Effector memory CD8-positive, alpha-beta T cell (primary cell): ENCODE data around the gene ANKRD2.
"Not testable (repeated sequence)": the region's sequence is repeated elsewhere in the genome, so short reads cannot be mapped to it uniquely, and the experiment has no call there.

ENCODE experiments used
- ATAC-seq: fragments of 150-1000 bp; cut with Tn5 transposase; replicated peaks from 2 replicates; pipeline ENCODE4 v1.10.0; 2021; ENCODE audit warnings: mild to moderate bottlenecking, moderate library complexity
- DNase-seq, 3 experiments: peaks; one replicate each; pipeline ENCODE4 v3.0.0; 2021
- H3K27ac Mint-ChIP-seq, 2 donors: one replicate each; pipeline ENCODE4 v1.8.0; 2022; ENCODE audit warnings: mild to moderate bottlenecking in 2 of 2, mixed read lengths in 2 of 2, moderate library complexity in 2 of 2
- H3K27me3 Mint-ChIP-seq, 2 donors: one replicate each; pipeline ENCODE4 v1.8.0; 2022; ENCODE audit warnings: mixed read lengths in 2 of 2
- H3K36me3 Mint-ChIP-seq: one replicate; pipeline ENCODE4 v1.8.0; 2022; ENCODE audit warnings: mild to moderate bottlenecking, moderate library complexity, mixed read lengths; ENCODE audit not compliant: insufficient read depth
- H3K4me1 Mint-ChIP-seq, 2 donors: one replicate each; pipeline ENCODE4 v1.8.0; 2022; ENCODE audit warnings: low read depth in 2 of 2, mixed read lengths in 2 of 2
- H3K4me3 Mint-ChIP-seq, 2 donors: one replicate each; pipeline ENCODE4 v1.8.0; 2022; ENCODE audit warnings: mild to moderate bottlenecking in 2 of 2, mixed read lengths in 2 of 2, moderate library complexity in 2 of 2
- H3K9me3 Mint-ChIP-seq, 2 donors: one replicate each; pipeline ENCODE4 v1.8.0; 2022; ENCODE audit warnings: mixed read lengths in 2 of 2

ANKRD2 gene

GRCh38 chr10:97571622-97572021 lies 957 bp upstream of the ANKRD2 start:
- no peak for ATAC-seq
- H3K4me1 Mint-ChIP-seq, result no peaks in the 10 kb centered on the region
- no peak for DNase-seq
- no peak overlapping the region for H3K4me3 Mint-ChIP-seq
- no peak overlapping the region for H3K27ac Mint-ChIP-seq
- H3K27me3 Mint-ChIP-seq, result no peaks in the 10 kb centered on the region
- H3K9me3 Mint-ChIP-seq, result no peaks in the 10 kb centered on the region
- H3K36me3 Mint-ChIP-seq, result peaks cover 3% of the 10 kb centered on the region

GRCh38 chr10:97573021-97573420 lies 442 bp downstream of the ANKRD2 start:
- Mint-ChIP-seq H3K27ac (peak overlapping the region in 1 of 2 donors; percentile 64), H3K9me3 (no peaks in the 10 kb centered on the region), H3K4me3 (no peak overlapping the region), H3K4me1 (no peaks in the 10 kb centered on the region), H3K36me3 (no peaks in the 10 kb centered on the region), H3K27me3 (no peaks in the 10 kb centered on the region)
- ATAC-seq (no peak), DNase-seq (no peak)

- H3K9me3 Mint-ChIP-seq, result no peaks in the 10 kb centered on the region
- ATAC-seq, result no peak
- no peak for DNase-seq
- H3K4me1 Mint-ChIP-seq, result no peaks in the 10 kb centered on the region
- no peak overlapping the region for H3K27ac Mint-ChIP-seq
- no peaks in the 10 kb centered on the region for H3K27me3 Mint-ChIP-seq
- no peaks in the 10 kb centered on the region for H3K36me3 Mint-ChIP-seq
- H3K4me3 Mint-ChIP-seq, result no peak overlapping the region
Measured at GRCh38 chr10:97573672-97574071, 1.1 kb downstream of the ANKRD2 start.

GRCh38 chr10:97574374-97575126 lies 2.0 kb downstream of the ANKRD2 start:
- no peak overlapping the region for H3K27ac Mint-ChIP-seq
- H3K36me3 Mint-ChIP-seq, result no peaks in the 10 kb centered on the region
- DNase-seq (no peak), ATAC-seq (no peak)
- no peaks in the 10 kb centered on the region for H3K27me3 Mint-ChIP-seq
- H3K9me3 Mint-ChIP-seq, result no peaks in the 10 kb centered on the region
- H3K4me3 Mint-ChIP-seq, result no peak overlapping the region
- H3K4me1 Mint-ChIP-seq, result no peaks in the 10 kb centered on the region

- no peaks in the 10 kb centered on the region for H3K4me1 Mint-ChIP-seq
- no peak overlapping the region for H3K27ac Mint-ChIP-seq
- no peaks in the 10 kb centered on the region for H3K9me3 Mint-ChIP-seq
- H3K4me3 Mint-ChIP-seq, result no peak overlapping the region
- ATAC-seq (no peak), DNase-seq (no peak)
- no peaks in the 10 kb centered on the region for H3K36me3 Mint-ChIP-seq
- H3K27me3 Mint-ChIP-seq, result no peaks in the 10 kb centered on the region
Measured at GRCh38 chr10:97575127-97575668, 2.6 kb downstream of the ANKRD2 start.

- H3K36me3 Mint-ChIP-seq, DNase-seq, H3K4me3 Mint-ChIP-seq, H3K27me3 Mint-ChIP-seq, H3K9me3 Mint-ChIP-seq, H3K4me1 Mint-ChIP-seq, ATAC-seq: not testable (repeated sequence)
- peak overlapping the region; percentile 9 to 64 for H3K27ac Mint-ChIP-seq
Measured at GRCh38 chr10:97576487-97576886, 3.9 kb downstream of the ANKRD2 start.

GRCh38 chr10:97577701-97578100 lies 5.1 kb downstream of the ANKRD2 start:
- Mint-ChIP-seq H3K4me3 (no peak overlapping the region), H3K4me1 (no peaks in the 10 kb centered on the region), H3K36me3 (no peaks in the 10 kb centered on the region), H3K27me3 (no peaks in the 10 kb centered on the region), H3K9me3 (no peaks in the 10 kb centered on the region), H3K27ac (no peak overlapping the region)
- ATAC-seq (no peak), DNase-seq (no peak)

GRCh38 chr10:97578171-97578844 lies 5.7 kb downstream of the ANKRD2 start:
- no peak overlapping the region for H3K27ac Mint-ChIP-seq
- H3K27me3 Mint-ChIP-seq, result no peaks in the 10 kb centered on the region
- no peaks in the 10 kb centered on the region for H3K9me3 Mint-ChIP-seq
- H3K4me3 Mint-ChIP-seq, result no peak overlapping the region
- DNase-seq, result no peak
- no peaks in the 10 kb centered on the region for H3K4me1 Mint-ChIP-seq
- ATAC-seq, result no peak
- no peaks in the 10 kb centered on the region for H3K36me3 Mint-ChIP-seq

GRCh38 chr10:97580421-97581367 lies 8.1 kb downstream of the ANKRD2 start:
- ATAC-seq, result no peak
- no peak for DNase-seq
- Mint-ChIP-seq H3K36me3 (no peaks in the 10 kb centered on the region), H3K27me3 (no peaks in the 10 kb centered on the region), H3K27ac (peak overlapping the region in 1 of 2 donors; percentile 14), H3K4me3 (no peak overlapping the region), H3K4me1 (no peaks in the 10 kb centered on the region), H3K9me3 (no peaks in the 10 kb centered on the region)

GRCh38 chr10:97582169-97582568 lies 9.6 kb downstream of the ANKRD2 start:
- no peaks in the 10 kb centered on the region for H3K4me1 Mint-ChIP-seq
- ATAC-seq (no peak), DNase-seq (no peak)
- no peaks in the 10 kb centered on the region for H3K27me3 Mint-ChIP-seq
- H3K4me3 Mint-ChIP-seq, result no peak overlapping the region
- H3K9me3 Mint-ChIP-seq, result no peaks in the 10 kb centered on the region
- H3K27ac Mint-ChIP-seq, result peak overlapping the region in 1 of 2 donors; percentile 32
- H3K36me3 Mint-ChIP-seq, result no peaks in the 10 kb centered on the region

- Mint-ChIP-seq H3K36me3 (no peaks in the 10 kb centered on the region), H3K4me3 (no peak overlapping the region), H3K9me3 (no peaks in the 10 kb centered on the region), H3K27ac (no peak overlapping the region), H3K27me3 (no peaks in the 10 kb centered on the region), H3K4me1 (no peaks in the 10 kb centered on the region)
- ATAC-seq (no peak), DNase-seq (no peak)
Measured at GRCh38 chr10:97583476-97583875, 10.9 kb downstream of the ANKRD2 start.

- no peak within 1 kb of the TSS for H3K27ac Mint-ChIP-seq
- H3K4me3 Mint-ChIP-seq, result no peak within 1 kb of the TSS
- H3K27me3 Mint-ChIP-seq, result no peaks in the 10 kb centered on the region
- no peaks in the 10 kb centered on the region for H3K9me3 Mint-ChIP-seq
- no peaks in the 10 kb centered on the region for H3K4me1 Mint-ChIP-seq
- ATAC-seq (no peak), DNase-seq (no peak)
- H3K36me3 Mint-ChIP-seq, result no peaks in the 10 kb centered on the region
Measured at GRCh38 chr10:97584060-97584797, 11.7 kb downstream of the ANKRD2 start, which contains the start of gene HOGA1. Gene HOGA1 (plus strand): TSS chr10:97584389. CDS start chr10:97584704, 315 bp downstream.
